Stimulated activated naive B cell treated with anti-CD40 and anti-IgM and Interleukin-4, amounts not matched to agents 10 μg/mL and 1 μg/mL and 100 μg/mL, for 72 hours (primary cell): ENCODE data around the gene CACNA1B.

Source experiments
- ATAC-seq, 2 donors: fragments of 150-1000 bp; cut with Tn5 transposase; replicated peaks; 2 replicates each; pipeline ENCODE4 v1.10.0; 2021; ENCODE audit warnings: moderate library complexity in 1 of 2
- DNase-seq: peaks from one replicate; pipeline ENCODE4 v3.0.0; 2021
- H3K27ac Mint-ChIP-seq: one replicate; pipeline ENCODE4 v1.8.0; 2022; ENCODE audit warnings: mild to moderate bottlenecking, mixed read lengths
- H3K27me3 Mint-ChIP-seq, 2 donors: one replicate each; pipeline ENCODE4 v1.8.0; 2022; ENCODE audit warnings: mixed read lengths in 2 of 2
- H3K36me3 Mint-ChIP-seq, 2 donors: one replicate each; pipeline ENCODE4 v1.8.0; 2022; ENCODE audit warnings: mixed read lengths in 2 of 2, mild to moderate bottlenecking in 1 of 2
- H3K4me1 Mint-ChIP-seq, 2 donors: one replicate each; pipeline ENCODE4 v1.8.0; 2022; ENCODE audit warnings: mixed read lengths in 2 of 2, mild to moderate bottlenecking in 1 of 2
- H3K4me3 Mint-ChIP-seq, 2 donors: one replicate each; pipeline ENCODE4 v1.8.0; 2022; ENCODE audit warnings: mild to moderate bottlenecking in 2 of 2, mixed read lengths in 2 of 2, moderate library complexity in 1 of 2
- H3K9me3 Mint-ChIP-seq, 2 donors: one replicate each; pipeline ENCODE4 v1.8.0; 2022; ENCODE audit warnings: mixed read lengths in 2 of 2, mild to moderate bottlenecking in 1 of 2

The CACNA1B gene

GRCh38 chr9:137913771-137914767 is 36.5 kb downstream of the CACNA1B start:
- DNase-seq (no peak), ATAC-seq (no peak)
- H3K27me3 Mint-ChIP-seq: peaks cover 36 to 41% of the 10 kb centered on the region in 2 donors
- no peaks in the 10 kb centered on the region for H3K4me1 Mint-ChIP-seq
- H3K9me3 Mint-ChIP-seq: no peaks in the 10 kb centered on the region
- H3K36me3 Mint-ChIP-seq: no peaks in the 10 kb centered on the region
- H3K27ac Mint-ChIP-seq: no peak overlapping the region
- no peak overlapping the region for H3K4me3 Mint-ChIP-seq

DNA sequence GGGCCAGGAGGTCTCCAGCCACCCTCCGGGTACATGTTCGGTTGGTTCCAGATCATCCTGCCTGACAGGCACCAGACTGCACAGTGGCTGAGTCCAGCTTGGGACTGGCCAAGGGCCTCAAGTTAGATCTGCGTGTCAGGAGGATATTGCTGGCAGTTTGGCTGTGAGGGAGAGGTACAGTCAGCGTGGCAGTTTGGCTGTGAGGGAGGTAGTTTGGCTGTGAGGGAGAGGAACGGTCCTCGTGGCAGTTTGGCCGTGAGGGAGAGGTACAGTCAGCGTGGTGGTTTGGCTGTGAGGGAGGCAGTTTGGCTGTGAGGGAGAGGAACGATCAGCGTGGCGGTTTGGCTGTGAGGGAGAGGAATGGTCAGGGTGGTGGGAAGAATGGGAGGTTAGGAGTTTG is 39.0 kb downstream of the CACNA1B start:
- ATAC-seq: no peak
- Mint-ChIP-seq H3K36me3 (no peaks in the 10 kb centered on the region), H3K9me3 (no peaks in the 10 kb centered on the region), H3K4me3 (no peak overlapping the region), H3K4me1 (no peaks in the 10 kb centered on the region), H3K27ac (no peak overlapping the region), H3K27me3 (peaks cover 41% of the 10 kb centered on the region in 2 donors)
- no peak for DNase-seq

- ATAC-seq (no peak), DNase-seq (no peak)
- Mint-ChIP-seq H3K36me3 (no peaks in the 10 kb centered on the region), H3K9me3 (no peaks in the 10 kb centered on the region), H3K27ac (no peak overlapping the region), H3K4me1 (no peaks in the 10 kb centered on the region), H3K4me3 (no peak overlapping the region), H3K27me3 (peaks cover 36% of the 10 kb centered on the region in 2 donors)
Observed at GRCh38 chr9:137917116-137917515, 39.5 kb downstream of the CACNA1B start.

GRCh38 chr9:137917795-137918194 is 40.2 kb downstream of the CACNA1B start:
- Mint-ChIP-seq H3K27me3 (peaks cover 29 to 33% of the 10 kb centered on the region in 2 donors), H3K9me3 (no peaks in the 10 kb centered on the region), H3K4me1 (no peaks in the 10 kb centered on the region), H3K36me3 (no peaks in the 10 kb centered on the region), H3K4me3 (no peak overlapping the region), H3K27ac (no peak overlapping the region)
- no peak for ATAC-seq
- DNase-seq: no peak

DNA sequence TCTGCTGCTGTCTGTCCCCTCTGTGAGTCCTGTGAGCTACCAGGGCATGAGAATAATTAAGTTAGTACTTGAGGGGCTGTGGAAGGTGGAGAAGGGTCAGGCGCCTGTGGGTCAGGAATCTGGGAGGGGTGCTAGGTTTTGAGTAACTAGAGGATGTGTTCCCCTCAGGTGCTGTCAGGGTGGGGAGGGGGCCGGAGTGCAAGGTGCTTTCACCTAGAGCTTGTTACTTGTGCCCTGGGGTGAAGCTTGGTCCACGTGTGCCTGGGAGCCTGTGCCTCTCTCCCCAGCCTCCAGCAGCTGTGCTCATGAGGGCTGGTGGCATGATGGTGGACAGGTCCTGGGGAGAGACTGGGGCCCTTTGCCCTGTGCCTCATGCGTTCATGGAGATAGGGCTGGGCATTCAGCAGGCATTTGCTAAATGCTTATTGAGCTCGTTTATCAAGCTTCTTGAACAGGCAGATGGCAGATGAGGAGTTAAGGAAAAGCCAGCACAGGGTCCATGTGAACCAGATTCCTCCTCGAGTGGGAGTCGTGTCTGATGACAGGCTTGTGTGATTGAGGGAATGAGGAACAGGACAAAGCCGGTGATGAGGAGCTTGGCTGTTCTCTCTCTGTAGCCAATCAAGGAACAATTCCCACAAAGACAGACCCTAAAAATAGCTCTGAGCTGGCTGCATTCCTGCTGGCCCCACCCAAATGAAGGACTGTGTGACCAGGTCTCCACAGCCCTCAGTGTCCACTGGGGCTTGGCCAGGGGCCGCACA is 40.9 kb downstream of the CACNA1B start:
- H3K36me3 Mint-ChIP-seq: no peaks in the 10 kb centered on the region
- H3K27me3 Mint-ChIP-seq: peaks cover 26 to 33% of the 10 kb centered on the region in 2 donors
- no peaks in the 10 kb centered on the region for H3K9me3 Mint-ChIP-seq
- no peak for DNase-seq
- ATAC-seq: no peak
- no peak overlapping the region for H3K4me3 Mint-ChIP-seq
- H3K4me1 Mint-ChIP-seq: no peaks in the 10 kb centered on the region
- H3K27ac Mint-ChIP-seq: no peak overlapping the region

DNA sequence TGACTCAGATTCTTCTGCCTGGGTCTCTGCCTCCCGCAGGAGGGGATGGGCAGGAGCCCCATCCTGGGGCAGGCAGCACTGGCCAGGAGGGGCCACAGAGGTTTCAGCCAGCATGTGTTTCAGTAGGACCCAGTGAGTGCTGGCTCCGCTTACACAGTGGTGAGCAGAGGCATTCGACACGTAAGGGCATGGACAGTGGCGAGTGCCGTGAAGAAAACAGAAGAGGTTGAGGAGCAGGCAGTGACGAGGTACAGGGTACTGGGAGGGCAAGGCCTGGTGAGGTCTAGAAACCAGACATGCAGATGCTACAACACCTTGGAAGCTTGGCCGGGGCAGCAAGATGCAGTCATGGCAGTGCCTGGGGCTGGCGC is 41.5 kb downstream of the CACNA1B start:
- peaks cover 22 to 31% of the 10 kb centered on the region in 2 donors for H3K27me3 Mint-ChIP-seq
- H3K36me3 Mint-ChIP-seq: no peaks in the 10 kb centered on the region
- ATAC-seq (no peak), DNase-seq (no peak)
- no peaks in the 10 kb centered on the region for H3K4me1 Mint-ChIP-seq
- no peaks in the 10 kb centered on the region for H3K9me3 Mint-ChIP-seq
- H3K4me3 Mint-ChIP-seq: no peak overlapping the region
- H3K27ac Mint-ChIP-seq: no peak overlapping the region

DNA sequence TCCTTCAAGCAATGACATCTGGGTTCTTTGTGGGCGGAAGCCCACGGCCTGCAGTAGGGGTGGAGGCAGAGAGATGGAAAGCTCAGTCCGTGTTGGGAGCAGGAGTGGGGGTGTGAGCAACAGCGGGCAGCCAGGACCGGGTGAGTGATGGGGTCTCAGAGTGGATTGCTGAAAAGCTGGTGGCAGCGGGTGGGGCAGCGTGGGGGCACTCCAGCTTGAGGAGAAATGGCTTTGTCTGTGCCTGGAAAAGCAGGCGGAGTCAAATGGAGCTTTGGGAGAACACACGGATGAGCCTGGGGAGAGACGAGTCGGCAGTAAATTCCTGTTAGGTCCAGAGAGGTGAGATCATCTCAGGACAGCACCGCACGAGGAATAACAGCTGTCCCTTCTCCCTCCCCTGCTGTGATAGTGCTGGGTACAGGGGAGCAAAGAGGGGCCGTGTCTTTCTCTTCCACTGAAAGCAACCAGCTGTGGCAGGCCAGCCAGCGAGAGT is 42.1 kb downstream of the CACNA1B start:
- H3K36me3 Mint-ChIP-seq: no peaks in the 10 kb centered on the region
- no peaks in the 10 kb centered on the region for H3K9me3 Mint-ChIP-seq
- no peak overlapping the region for H3K27ac Mint-ChIP-seq
- H3K4me1 Mint-ChIP-seq: no peaks in the 10 kb centered on the region
- DNase-seq (no peak), ATAC-seq (no peak)
- peaks cover 16 to 24% of the 10 kb centered on the region in 2 donors for H3K27me3 Mint-ChIP-seq
- no peak overlapping the region for H3K4me3 Mint-ChIP-seq

DNA sequence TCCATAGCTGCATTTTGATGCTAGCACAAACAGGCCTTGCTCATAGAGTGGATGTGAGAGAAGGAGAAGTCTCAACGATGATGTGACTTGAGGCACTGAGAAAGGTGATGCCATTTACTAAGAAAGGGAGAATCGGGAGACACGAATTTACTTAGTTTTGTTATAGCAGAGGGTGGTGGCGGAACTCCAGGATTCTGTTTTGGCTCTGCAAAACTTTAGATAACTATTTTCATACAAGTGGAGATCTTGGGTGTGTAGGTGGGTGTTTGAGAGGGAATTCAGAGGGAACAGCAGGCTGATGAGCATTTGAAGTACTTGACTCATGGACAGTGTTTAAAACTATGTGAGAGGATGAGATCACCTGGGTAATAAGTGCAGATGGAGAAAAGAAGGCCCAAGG is 43.2 kb downstream of the CACNA1B start:
- Mint-ChIP-seq H3K4me1 (no peaks in the 10 kb centered on the region), H3K36me3 (no peaks in the 10 kb centered on the region), H3K27me3 (peaks cover 15 to 23% of the 10 kb centered on the region in 2 donors), H3K4me3 (no peak overlapping the region), H3K27ac (no peak overlapping the region), H3K9me3 (no peaks in the 10 kb centered on the region)
- no peak for DNase-seq
- ATAC-seq: no peak

DNA sequence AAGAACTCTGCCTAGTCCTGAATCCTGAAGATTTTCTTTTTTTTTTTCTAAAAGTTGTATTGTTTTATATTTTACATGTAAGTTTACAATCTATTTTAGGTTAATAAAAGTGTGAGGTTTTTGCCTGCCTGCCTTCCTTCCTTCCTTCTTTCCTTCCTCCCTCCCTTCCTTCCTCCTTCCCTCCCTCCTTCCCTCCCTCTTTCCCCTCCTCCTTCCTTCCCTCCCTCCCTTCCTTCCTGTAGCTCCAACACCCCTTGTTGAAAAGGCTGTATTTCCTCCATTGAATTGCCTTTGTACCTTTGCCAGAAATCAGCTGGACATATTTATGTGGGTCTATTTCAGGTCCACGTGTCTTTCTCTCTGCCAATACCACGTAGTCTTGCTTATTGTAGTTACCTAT is 46.6 kb downstream of the CACNA1B start:
- peaks cover 10 to 15% of the 10 kb centered on the region in 2 donors for H3K27me3 Mint-ChIP-seq
- H3K36me3 Mint-ChIP-seq: no peaks in the 10 kb centered on the region
- ATAC-seq (no peak), DNase-seq (no peak)
- no peak overlapping the region for H3K27ac Mint-ChIP-seq
- H3K4me1 Mint-ChIP-seq: no peaks in the 10 kb centered on the region
- no peak overlapping the region for H3K4me3 Mint-ChIP-seq
- H3K9me3 Mint-ChIP-seq: peaks cover 5 to 9% of the 10 kb centered on the region in 2 donors

DNA sequence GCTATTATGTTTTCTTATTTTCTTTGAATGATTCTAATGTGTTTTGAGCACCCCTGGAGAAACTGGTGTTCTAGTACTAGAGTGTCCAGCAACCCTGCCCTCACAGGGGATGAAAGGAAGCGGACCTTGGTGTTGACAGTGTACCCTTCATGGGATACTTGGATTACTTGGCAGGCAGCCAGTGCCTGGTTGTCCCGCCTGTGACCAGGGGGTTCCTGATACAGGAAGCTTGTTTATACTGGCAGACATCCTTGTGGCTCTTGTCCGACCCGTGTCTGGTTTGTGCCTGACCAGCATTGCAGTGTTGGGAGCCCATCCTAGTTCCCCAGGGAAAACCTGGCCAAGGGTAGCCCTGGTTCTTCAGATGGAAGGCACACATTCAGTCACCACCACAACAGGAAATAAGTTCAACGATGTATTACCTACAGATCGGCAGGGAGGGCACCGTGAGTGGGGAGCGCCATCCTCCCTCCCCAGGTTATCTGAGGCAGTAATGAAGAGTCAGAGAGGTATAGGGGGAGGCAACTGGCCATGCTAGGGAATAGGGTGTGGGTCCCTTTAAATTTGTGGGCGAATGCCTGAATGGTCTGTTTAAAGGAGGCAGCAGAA is 47.3 kb downstream of the CACNA1B start:
- ATAC-seq (no peak), DNase-seq (no peak)
- no peak overlapping the region for H3K4me3 Mint-ChIP-seq
- no peaks in the 10 kb centered on the region for H3K36me3 Mint-ChIP-seq
- no peaks in the 10 kb centered on the region for H3K4me1 Mint-ChIP-seq
- H3K9me3 Mint-ChIP-seq: peaks cover 5 to 9% of the 10 kb centered on the region in 2 donors
- peaks cover 6 to 9% of the 10 kb centered on the region in 2 donors for H3K27me3 Mint-ChIP-seq
- no peak overlapping the region for H3K27ac Mint-ChIP-seq

DNA sequence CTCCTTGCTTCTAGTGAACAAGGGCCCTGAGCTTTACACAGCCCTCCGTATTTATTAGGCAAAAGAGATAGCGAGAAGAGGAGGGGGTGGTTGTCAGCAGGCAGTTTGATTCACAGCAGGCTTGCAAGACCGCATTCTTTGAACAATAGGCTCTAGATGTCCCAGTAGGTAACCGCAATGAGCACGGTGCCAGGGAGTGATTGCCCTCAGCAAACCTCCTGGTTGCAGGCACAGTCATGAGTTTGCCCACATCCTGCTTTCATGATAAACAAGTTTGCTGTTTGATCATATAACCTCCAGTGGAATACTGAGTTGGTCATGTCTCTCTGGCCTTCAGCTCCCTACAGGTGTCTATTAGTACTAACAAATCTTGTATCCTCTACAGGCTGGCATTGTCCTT is 66.1 kb downstream of the CACNA1B start:
- H3K36me3 Mint-ChIP-seq: peaks cover 0 to 2% of the 10 kb centered on the region in 2 donors
- H3K4me1 Mint-ChIP-seq: no peaks in the 10 kb centered on the region
- H3K27ac Mint-ChIP-seq: no peak overlapping the region
- DNase-seq (no peak), ATAC-seq (no peak)
- H3K27me3 Mint-ChIP-seq: peaks cover 4 to 5% of the 10 kb centered on the region in 2 donors
- H3K4me3 Mint-ChIP-seq: no peak overlapping the region
- peaks cover 7 to 17% of the 10 kb centered on the region in 2 donors for H3K9me3 Mint-ChIP-seq

DNA sequence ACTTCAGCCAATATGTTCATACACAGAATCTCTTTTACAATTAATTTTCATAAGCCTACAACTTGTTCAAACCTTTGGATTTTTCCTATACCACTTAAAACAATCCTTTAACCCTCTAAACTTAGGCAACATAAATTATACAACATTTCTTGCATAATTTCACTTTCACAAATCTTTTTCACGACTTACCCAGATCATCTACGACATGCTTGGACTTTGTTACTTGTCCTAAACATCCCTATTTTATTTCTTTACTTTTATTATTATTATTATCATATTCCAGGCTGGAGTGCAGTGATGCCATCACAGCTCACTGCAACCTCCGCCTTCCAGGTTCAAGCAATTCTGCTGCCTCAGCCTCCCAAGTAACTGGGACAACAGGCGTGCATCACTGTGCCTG is 68.0 kb downstream of the CACNA1B start:
- Mint-ChIP-seq H3K4me3 (no peak overlapping the region), H3K27me3 (peaks cover 0 to 5% of the 10 kb centered on the region in 2 donors), H3K9me3 (peaks cover 7 to 17% of the 10 kb centered on the region in 2 donors), H3K27ac (no peak overlapping the region), H3K4me1 (no peaks in the 10 kb centered on the region), H3K36me3 (peaks cover 0 to 2% of the 10 kb centered on the region in 2 donors)
- ATAC-seq (no peak), DNase-seq (no peak)

DNA sequence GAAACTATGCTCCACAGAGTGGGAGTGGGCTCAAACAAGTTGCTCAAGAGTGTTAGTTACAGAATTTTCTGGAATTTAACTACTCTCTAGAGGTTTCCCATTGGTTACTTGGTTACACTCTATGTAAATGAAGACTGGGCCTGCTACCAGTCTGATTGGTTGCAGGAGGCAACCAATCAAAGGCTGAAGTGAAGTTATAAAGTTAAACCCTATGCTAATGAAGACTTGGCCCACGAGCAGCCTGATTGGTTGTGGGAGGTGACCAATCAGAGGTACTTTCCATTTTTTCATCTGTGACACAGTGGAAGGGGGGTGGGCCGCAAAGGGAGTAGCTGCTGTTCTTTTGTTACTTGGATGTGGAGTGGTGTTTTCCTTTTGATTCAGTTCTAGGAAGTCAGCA is 69.4 kb downstream of the CACNA1B start:
- DNase-seq: no peak
- ATAC-seq: no peak
- Mint-ChIP-seq H3K4me3 (no peak overlapping the region), H3K27ac (no peak overlapping the region), H3K9me3 (peaks cover 7 to 15% of the 10 kb centered on the region in 2 donors), H3K27me3 (no peaks in the 10 kb centered on the region), H3K4me1 (no peaks in the 10 kb centered on the region), H3K36me3 (peaks cover 0 to 2% of the 10 kb centered on the region in 2 donors)

DNA sequence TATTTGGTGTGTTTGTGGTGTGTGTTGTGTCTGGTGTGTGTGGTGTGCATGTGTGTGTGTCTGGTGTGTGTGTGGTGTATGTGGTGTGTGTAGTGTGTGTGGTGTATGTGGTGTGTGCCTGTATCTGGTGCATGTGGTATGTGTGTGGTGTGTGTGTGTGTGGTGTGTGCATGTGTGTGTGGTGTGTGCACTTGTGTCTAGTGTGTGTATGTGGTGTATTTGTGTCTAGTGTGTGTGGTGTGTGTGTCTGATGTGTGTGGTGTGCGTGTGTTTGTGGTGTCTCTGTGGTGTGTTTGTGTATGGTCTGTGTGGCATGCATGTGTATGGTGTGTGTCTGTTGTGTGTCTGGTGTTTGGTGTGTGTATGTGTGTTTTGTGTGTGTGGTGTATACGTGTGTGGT is 71.1 kb downstream of the CACNA1B start:
- Mint-ChIP-seq H3K4me3 (no peak overlapping the region), H3K27ac (no peak overlapping the region), H3K9me3 (peaks cover 3 to 11% of the 10 kb centered on the region in 2 donors), H3K27me3 (peaks cover 12 to 15% of the 10 kb centered on the region in 2 donors), H3K36me3 (no peaks in the 10 kb centered on the region), H3K4me1 (no peaks in the 10 kb centered on the region)
- no peak for ATAC-seq
- no peak for DNase-seq
